ENCODE results near the gene POLR3B.

Gene POLR3B

GRCh38 chr12:106321139-106321850 lies 36.3 kb upstream of the POLR3B start:
- H3K27ac ChIP-seq (ENCODE audit: low read depth, low read length): peak overlapping the region; percentile 37
- H3K4me3 ChIP-seq (ENCODE audit: low read depth in 1 of 5, low read length in 5 of 5): no peak overlapping the region
- peaks cover 39 to 89% (median 75%) of the 10 kb centered on the region in 5 donors for H3K36me3 ChIP-seq (ENCODE audit: control insufficient read depth in 5 of 5, insufficient read depth in 5 of 5, low read length in 5 of 5)
- peak overlapping the region in 1 of 5 donors; percentile 4 for H3K9ac ChIP-seq (ENCODE audit: low read length in 5 of 5)
- no peaks in the 10 kb centered on the region for H3K27me3 ChIP-seq (ENCODE audit: control insufficient read depth in 5 of 5, insufficient read depth in 4 of 5, low read length in 5 of 5)
- H3K9me3 ChIP-seq (ENCODE audit: control insufficient read depth in 5 of 5, low read length in 5 of 5): no peaks in the 10 kb centered on the region
- peaks cover 2 to 22% (median 13%) of the 10 kb centered on the region in 5 donors for H3K4me1 ChIP-seq (ENCODE audit: control insufficient read depth in 5 of 5, insufficient read depth in 5 of 5, low read length in 5 of 5)

GRCh38 chr12:106323537-106323936 lies 34.0 kb upstream of the POLR3B start:
- Histone ChIP-seq H3K9me3 (ENCODE audit: control insufficient read depth in 5 of 5, low read length in 5 of 5) (no peaks in the 10 kb centered on the region), H3K36me3 (ENCODE audit: control insufficient read depth in 5 of 5, insufficient read depth in 5 of 5, low read length in 5 of 5) (peaks cover 43 to 74% (median 69%) of the 10 kb centered on the region in 5 donors), H3K9ac (ENCODE audit: low read length in 5 of 5) (no peak overlapping the region), H3K4me3 (ENCODE audit: low read depth in 1 of 5, low read length in 5 of 5) (no peak overlapping the region), H3K27me3 (ENCODE audit: control insufficient read depth in 5 of 5, insufficient read depth in 4 of 5, low read length in 5 of 5) (no peaks in the 10 kb centered on the region), H3K4me1 (ENCODE audit: control insufficient read depth in 5 of 5, insufficient read depth in 5 of 5, low read length in 5 of 5) (peaks cover 2 to 24% (median 14%) of the 10 kb centered on the region in 5 donors), H3K27ac (ENCODE audit: low read depth, low read length) (no peak overlapping the region)

GRCh38 chr12:106327309-106327869 lies 30.2 kb upstream of the POLR3B start:
- H3K4me1 ChIP-seq (ENCODE audit: control insufficient read depth in 5 of 5, insufficient read depth in 5 of 5, low read length in 5 of 5): peaks cover 2 to 30% (median 8%) of the 10 kb centered on the region in 5 donors
- H3K36me3 ChIP-seq (ENCODE audit: control insufficient read depth in 5 of 5, insufficient read depth in 5 of 5, low read length in 5 of 5): peaks cover 34 to 62% (median 54%) of the 10 kb centered on the region in 5 donors
- H3K4me3 ChIP-seq (ENCODE audit: low read depth in 1 of 5, low read length in 5 of 5): no peak overlapping the region
- peak overlapping the region; percentile 13 for H3K27ac ChIP-seq (ENCODE audit: low read depth, low read length)
- no peaks in the 10 kb centered on the region for H3K27me3 ChIP-seq (ENCODE audit: control insufficient read depth in 5 of 5, insufficient read depth in 4 of 5, low read length in 5 of 5)
- peak overlapping the region in 1 of 5 donors; percentile 9 for H3K9ac ChIP-seq (ENCODE audit: low read length in 5 of 5)
- H3K9me3 ChIP-seq (ENCODE audit: control insufficient read depth in 5 of 5, low read length in 5 of 5): no peaks in the 10 kb centered on the region

GRCh38 chr12:106328735-106329134 lies 28.8 kb upstream of the POLR3B start:
- Histone ChIP-seq H3K36me3 (ENCODE audit: control insufficient read depth in 5 of 5, insufficient read depth in 5 of 5, low read length in 5 of 5) (peaks cover 30 to 55% (median 47%) of the 10 kb centered on the region in 5 donors), H3K27ac (ENCODE audit: low read depth, low read length) (peak overlapping the region; percentile 64), H3K4me1 (ENCODE audit: control insufficient read depth in 5 of 5, insufficient read depth in 5 of 5, low read length in 5 of 5) (peaks cover 2 to 30% (median 8%) of the 10 kb centered on the region in 5 donors), H3K27me3 (ENCODE audit: control insufficient read depth in 5 of 5, insufficient read depth in 4 of 5, low read length in 5 of 5) (no peaks in the 10 kb centered on the region), H3K4me3 (ENCODE audit: low read depth in 1 of 5, low read length in 5 of 5) (no peak overlapping the region), H3K9ac (ENCODE audit: low read length in 5 of 5) (no peak overlapping the region), H3K9me3 (ENCODE audit: control insufficient read depth in 5 of 5, low read length in 5 of 5) (no peaks in the 10 kb centered on the region)

- no peak overlapping the region for H3K4me3 ChIP-seq (ENCODE audit: low read depth in 1 of 5, low read length in 5 of 5)
- H3K36me3 ChIP-seq (ENCODE audit: control insufficient read depth in 5 of 5, insufficient read depth in 5 of 5, low read length in 5 of 5): peaks cover 23 to 52% (median 43%) of the 10 kb centered on the region in 5 donors
- no peaks in the 10 kb centered on the region for H3K27me3 ChIP-seq (ENCODE audit: control insufficient read depth in 5 of 5, insufficient read depth in 4 of 5, low read length in 5 of 5)
- H3K4me1 ChIP-seq (ENCODE audit: control insufficient read depth in 5 of 5, insufficient read depth in 5 of 5, low read length in 5 of 5): peaks cover 2 to 30% (median 8%) of the 10 kb centered on the region in 5 donors
- no peaks in the 10 kb centered on the region for H3K9me3 ChIP-seq (ENCODE audit: control insufficient read depth in 5 of 5, low read length in 5 of 5)
- H3K9ac ChIP-seq (ENCODE audit: low read length in 5 of 5): no peak overlapping the region
- peak overlapping the region; percentile 64 for H3K27ac ChIP-seq (ENCODE audit: low read depth, low read length)
Observed at GRCh38 chr12:106329231-106329982, 28.1 kb upstream of the POLR3B start.

- Histone ChIP-seq H3K9me3 (ENCODE audit: control insufficient read depth in 5 of 5, low read length in 5 of 5) (no peaks in the 10 kb centered on the region), H3K27me3 (ENCODE audit: control insufficient read depth in 5 of 5, insufficient read depth in 4 of 5, low read length in 5 of 5) (no peaks in the 10 kb centered on the region), H3K36me3 (ENCODE audit: control insufficient read depth in 5 of 5, insufficient read depth in 5 of 5, low read length in 5 of 5) (peaks cover 10 to 38% (median 26%) of the 10 kb centered on the region in 5 donors)
Observed at GRCh38 chr12:106331599-106331998, 25.9 kb upstream of the POLR3B start.

GRCh38 chr12:106332536-106332935 lies 25.0 kb upstream of the POLR3B start:
- Histone ChIP-seq H3K4me3 (ENCODE audit: low read depth in 1 of 5, low read length in 5 of 5) (no peak overlapping the region), H3K9ac (ENCODE audit: low read length in 5 of 5) (no peak overlapping the region), H3K27ac (ENCODE audit: low read depth, low read length) (no peak overlapping the region), H3K4me1 (ENCODE audit: control insufficient read depth in 5 of 5, insufficient read depth in 5 of 5, low read length in 5 of 5) (peaks cover 2 to 37% (median 8%) of the 10 kb centered on the region in 5 donors), H3K9me3 (ENCODE audit: control insufficient read depth in 5 of 5, low read length in 5 of 5) (no peaks in the 10 kb centered on the region), H3K27me3 (ENCODE audit: control insufficient read depth in 5 of 5, insufficient read depth in 4 of 5, low read length in 5 of 5) (no peaks in the 10 kb centered on the region), H3K36me3 (ENCODE audit: control insufficient read depth in 5 of 5, insufficient read depth in 5 of 5, low read length in 5 of 5) (peaks cover 8 to 40% (median 24%) of the 10 kb centered on the region in 5 donors)

More at GRCh38 chr12:106331599-106331998, 25.9 kb upstream of the POLR3B start:
- Histone ChIP-seq H3K4me1 (ENCODE audit: control insufficient read depth in 5 of 5, insufficient read depth in 5 of 5, low read length in 5 of 5) (peaks cover 2 to 36% (median 13%) of the 10 kb centered on the region in 5 donors), H3K27ac (ENCODE audit: low read depth, low read length) (no peak overlapping the region), H3K9ac (ENCODE audit: low read length in 5 of 5) (no peak overlapping the region), H3K4me3 (ENCODE audit: low read depth in 1 of 5, low read length in 5 of 5) (no peak overlapping the region)

GRCh38 chr12:106333010-106333409 lies 24.5 kb upstream of the POLR3B start:
- no peak overlapping the region for H3K4me3 ChIP-seq (ENCODE audit: low read depth in 1 of 5, low read length in 5 of 5)
- H3K27me3 ChIP-seq (ENCODE audit: control insufficient read depth in 5 of 5, insufficient read depth in 4 of 5, low read length in 5 of 5): no peaks in the 10 kb centered on the region
- peaks cover 2 to 37% (median 8%) of the 10 kb centered on the region in 5 donors for H3K4me1 ChIP-seq (ENCODE audit: control insufficient read depth in 5 of 5, insufficient read depth in 5 of 5, low read length in 5 of 5)
- no peak overlapping the region for H3K27ac ChIP-seq (ENCODE audit: low read depth, low read length)
- no peaks in the 10 kb centered on the region for H3K9me3 ChIP-seq (ENCODE audit: control insufficient read depth in 5 of 5, low read length in 5 of 5)
- no peak overlapping the region for H3K9ac ChIP-seq (ENCODE audit: low read length in 5 of 5)
- peaks cover 12 to 40% (median 24%) of the 10 kb centered on the region in 5 donors for H3K36me3 ChIP-seq (ENCODE audit: control insufficient read depth in 5 of 5, insufficient read depth in 5 of 5, low read length in 5 of 5)

- peaks cover 13 to 35% (median 24%) of the 10 kb centered on the region in 5 donors for H3K36me3 ChIP-seq (ENCODE audit: control insufficient read depth in 5 of 5, insufficient read depth in 5 of 5, low read length in 5 of 5)
- no peaks in the 10 kb centered on the region for H3K9me3 ChIP-seq (ENCODE audit: control insufficient read depth in 5 of 5, low read length in 5 of 5)
- H3K4me3 ChIP-seq (ENCODE audit: low read depth in 1 of 5, low read length in 5 of 5): no peak overlapping the region
- H3K9ac ChIP-seq (ENCODE audit: low read length in 5 of 5): no peak overlapping the region
- no peak overlapping the region for H3K27ac ChIP-seq (ENCODE audit: low read depth, low read length)
- H3K4me1 ChIP-seq (ENCODE audit: control insufficient read depth in 5 of 5, insufficient read depth in 5 of 5, low read length in 5 of 5): peaks cover 2 to 37% (median 8%) of the 10 kb centered on the region in 5 donors
- H3K27me3 ChIP-seq (ENCODE audit: control insufficient read depth in 5 of 5, insufficient read depth in 4 of 5, low read length in 5 of 5): no peaks in the 10 kb centered on the region
Observed at GRCh38 chr12:106333756-106334155, 23.8 kb upstream of the POLR3B start.

Data from subcutaneous abdominal adipose tissue (tissue), 5 donors.